Fibroblast of lung (primary cell): ENCODE results near the gene CAMK1D. TPM values are rescaled to one million over a fixed set of nuclear protein-coding genes. Genes with fewer than 3 reads are reported as not detected.
"Not testable (repeated sequence)": the region's sequence is repeated elsewhere in the genome, so short reads cannot be mapped to it uniquely, and the experiment has no call there.

ENCODE experiments used
- DNase-seq, 2 donors: peaks; one replicate each; pipeline versions ENCODE4 v3.0.0 to v3.0.0-alpha.2; 2010; ENCODE audit warnings: low read depth in 2 of 2
- H2AFZ ChIP-seq: 2 replicates; pipeline ENCODE4 v1.5.1; 2012; ENCODE audit warnings: low read length, control low read depth, inconsistent platforms
- H3K27ac ChIP-seq: 2 replicates; pipeline ENCODE4 v1.5.1; 2011; ENCODE audit warnings: low read length, control low read depth; ENCODE audit not compliant: insufficient read depth
- H3K27me3 ChIP-seq: 2 replicates; pipeline ENCODE4 v1.5.1; 2011; ENCODE audit warnings: mild to moderate bottlenecking, low read length; ENCODE audit not compliant: control insufficient read depth, insufficient read depth
- H3K36me3 ChIP-seq: 2 replicates; pipeline ENCODE4 v1.5.1; 2011; ENCODE audit warnings: low read length; ENCODE audit not compliant: control insufficient read depth, insufficient read depth
- H3K4me1 ChIP-seq: 2 replicates; pipeline ENCODE4 v1.5.1; 2011; ENCODE audit warnings: low read length; ENCODE audit not compliant: control insufficient read depth, insufficient read depth; ENCODE audit errors: extremely low read depth
- H3K4me2 ChIP-seq: 2 replicates; pipeline ENCODE4 v1.5.1; 2011; ENCODE audit warnings: low read length, control low read depth; ENCODE audit not compliant: insufficient read depth; ENCODE audit errors: extremely low read depth
- H3K4me3 ChIP-seq, 4 experiments: fragments of 200-600 bp in 1 of 4; sonication (generic) in 1 of 4; replicated peaks in 1 of 4; 2 replicates each; pipeline ENCODE4 v1.5.1; 2011 to 2016; ENCODE audit warnings: low read length in 4 of 4, low read depth in 3 of 4, mild to moderate bottlenecking in 3 of 4, control low read depth in 2 of 4, inconsistent platforms in 1 of 4, mixed read lengths in 1 of 4; ENCODE audit not compliant: insufficient read depth in 1 of 4; ENCODE audit errors: control extremely low read depth in 1 of 4
- H3K79me2 ChIP-seq: 2 replicates; pipeline ENCODE4 v1.5.1; 2012; ENCODE audit warnings: mild to moderate bottlenecking, low read length, inconsistent platforms; ENCODE audit not compliant: control insufficient read depth, insufficient read depth
- H3K9ac ChIP-seq: 2 replicates; pipeline ENCODE4 v1.5.1; 2011; ENCODE audit warnings: mild to moderate bottlenecking, low read length, control low read depth; ENCODE audit not compliant: insufficient read depth
- H3K9me3 ChIP-seq: 2 replicates; pipeline ENCODE4 v1.5.1; 2012; ENCODE audit warnings: low read depth, low read length; ENCODE audit not compliant: control insufficient read depth, insufficient read depth
- H4K20me1 ChIP-seq: 2 replicates; pipeline ENCODE4 v1.5.1; 2011; ENCODE audit warnings: low read length; ENCODE audit not compliant: control insufficient read depth, insufficient read depth; ENCODE audit errors: extremely low read depth
- CTCF ChIP-seq, 2 donors: IDR thresholded peaks in 1 of 2; conservative IDR thresholded peaks in 1 of 2; 1 replicate in 1 of 2; 2 replicates in 1 of 2; pipeline ENCODE4 v1.5.1; 2011 to 2012; ENCODE audit warnings: low read length in 2 of 2, control low read depth in 1 of 2, inconsistent platforms in 1 of 2, low read depth in 1 of 2, mild to moderate bottlenecking in 1 of 2
- EZH2 ChIP-seq: IDR thresholded peaks from 2 replicates; pipeline ENCODE4 v1.5.1; 2012; ENCODE audit warnings: low read length, control low read depth, mild to moderate bottlenecking; ENCODE audit errors: missing control alignments
- polyA plus RNA-seq, 2 donors: library from polyadenylated mRNA; depleted of rRNA in 1 of 2; stranded (reverse) in 1 of 2; unstranded in 1 of 2; fragments of >200 nt; gene quantifications; 2 replicates each; pipeline ENCODE4 v1.2.1, GENCODE V29; 2011 to 2012; ENCODE audit warnings: missing spikeins in 1 of 2
- total RNA-seq: library from RNA; depleted of rRNA; stranded (reverse); fragments of >200 nt; gene quantifications from 2 replicates; pipeline ENCODE4 v1.2.1, GENCODE V29; 2014

Gene CAMK1D
- total and polyA plus RNA-seq, 2 donors (not counting 1 experiment from before 2014, with no cell fraction given) = 2.3 TPM

- Histone ChIP-seq H2AFZ (no peak overlapping the region), H3K27ac (no peak overlapping the region), H4K20me1 (no peaks in the 10 kb centered on the region), H3K9ac (no peak overlapping the region), H3K4me3 (no peak overlapping the region), H3K4me1 (no peaks in the 10 kb centered on the region), H3K36me3 (no peaks in the 10 kb centered on the region), H3K9me3 (no peaks in the 10 kb centered on the region), H3K27me3 (no peaks in the 10 kb centered on the region), H3K79me2 (no peaks in the 10 kb centered on the region), H3K4me2 (no peak overlapping the region)
- no peak for DNase-seq
- no peak for TF ChIP-seq EZH2
Measured at GRCh38 chr10:12308736-12309375, 40.5 kb upstream of the CAMK1D start.

- not testable (repeated sequence) for H3K9me3 ChIP-seq, H3K36me3 ChIP-seq, H2AFZ ChIP-seq, H3K4me3 ChIP-seq, H4K20me1 ChIP-seq, H3K9ac ChIP-seq, H3K79me2 ChIP-seq, H3K27ac ChIP-seq, H3K4me2 ChIP-seq, DNase-seq, H3K4me1 ChIP-seq, H3K27me3 ChIP-seq
Measured at GRCh38 chr10:12309783-12310182, 39.6 kb upstream of the CAMK1D start.

- Histone ChIP-seq H3K4me1 (no peaks in the 10 kb centered on the region), H2AFZ (no peak overlapping the region), H3K79me2 (no peaks in the 10 kb centered on the region), H3K27ac (no peak overlapping the region), H4K20me1 (no peaks in the 10 kb centered on the region), H3K9me3 (no peaks in the 10 kb centered on the region), H3K27me3 (no peaks in the 10 kb centered on the region), H3K36me3 (no peaks in the 10 kb centered on the region), H3K4me3 (no peak overlapping the region), H3K4me2 (no peak overlapping the region), H3K9ac (no peak overlapping the region)
- no peak for DNase-seq
- no peak for TF ChIP-seq EZH2
- TF ChIP-seq CTCF (conservative IDR thresholded peaks at IDR 0.05 in 1 of 2, IDR thresholded peaks at IDR 0.05 in 1 of 2; ENCODE audit: low read depth in 1 of 2, low read length in 2 of 2) = no peak
Measured at GRCh38 chr10:12314836-12315235, 34.5 kb upstream of the CAMK1D start.

GRCh38 chr10:12319076-12319475 lies 30.3 kb upstream of the CAMK1D start:
- H3K27ac ChIP-seq = no peak overlapping the region
- H3K4me1 ChIP-seq = no peaks in the 10 kb centered on the region
- no peaks in the 10 kb centered on the region for H4K20me1 ChIP-seq
- H2AFZ ChIP-seq = no peak overlapping the region
- H3K4me3 ChIP-seq = no peak overlapping the region
- no peak overlapping the region for H3K9ac ChIP-seq
- no peak for DNase-seq
- H3K4me2 ChIP-seq = no peak overlapping the region
- no peaks in the 10 kb centered on the region for H3K79me2 ChIP-seq
- H3K36me3 ChIP-seq = no peaks in the 10 kb centered on the region
- H3K27me3 ChIP-seq = no peaks in the 10 kb centered on the region
- no peak for TF ChIP-seq CTCF (conservative IDR thresholded peaks at IDR 0.05 in 1 of 2, IDR thresholded peaks at IDR 0.05 in 1 of 2; ENCODE audit: low read depth in 1 of 2, low read length in 2 of 2)
- no peak for TF ChIP-seq EZH2
- no peaks in the 10 kb centered on the region for H3K9me3 ChIP-seq
